A673 (cell line): ENCODE measurements around the gene MDFIC2.

Experiments used
- CTCF ChIP-seq: fragments of 300-800, 200-600 bp; sonication (generic); conservative IDR thresholded peaks from 2 replicates; pipeline ENCODE4 v1.5.1; 2017; ENCODE audit warnings: low read depth, mild to moderate bottlenecking, antibody characterized with exemption, low read length, moderate library complexity, mixed read lengths
- EZH2 ChIP-seq: fragments of 200-600 bp; sonication (generic); IDR thresholded peaks from 2 replicates; pipeline ENCODE4 v1.6.1; 2017; ENCODE audit warnings: borderline replicate concordance, low read depth, mild to moderate bottlenecking, mixed read lengths, antibody characterized with exemption, low read length; ENCODE audit not compliant: poor library complexity, severe bottlenecking

GRCh38 chr3:70201975-70202374 is 110.5 kb downstream of the MDFIC2 start:
- TF ChIP-seq CTCF (no peak), EZH2 (no peak)
